H9 (cell line): ENCODE measurements around the gene MAST4. TPM values are rescaled to one million over a fixed set of nuclear protein-coding genes. Genes with fewer than 3 reads are reported as not detected.

ENCODE experiments used
- DNase-seq: peaks from one replicate; pipeline ENCODE4 v3.0.0-alpha.2; 2017
- H2AFZ ChIP-seq: one replicate; pipeline ENCODE4 v1.6.1; 2013; ENCODE audit warnings: mild to moderate bottlenecking, low read length, control low read depth, moderate library complexity
- H2AK5ac ChIP-seq: 2 replicates; pipeline ENCODE4 v1.6.1; 2013; ENCODE audit warnings: low read length, control low read depth, mixed read lengths; ENCODE audit not compliant: insufficient read length
- H2BK120ac ChIP-seq: one replicate; pipeline ENCODE4 v1.6.1; 2013; ENCODE audit warnings: low read depth, mild to moderate bottlenecking, low read length, control low read depth, inconsistent platforms; ENCODE audit not compliant: poor library complexity, severe bottlenecking
- H2BK12ac ChIP-seq: 2 replicates; pipeline ENCODE4 v1.6.1; 2013; ENCODE audit warnings: low read length, control low read depth, mixed read lengths, low read depth; ENCODE audit not compliant: insufficient read length
- H2BK15ac ChIP-seq: 2 replicates; pipeline ENCODE4 v1.6.1; 2013; ENCODE audit warnings: low read depth, low read length, control low read depth
- H2BK20ac ChIP-seq: one replicate; pipeline ENCODE4 v1.6.1; 2013; ENCODE audit warnings: low read depth, mild to moderate bottlenecking, low read length, control low read depth, inconsistent platforms; ENCODE audit not compliant: poor library complexity, severe bottlenecking
- H2BK5ac ChIP-seq: 2 replicates; pipeline ENCODE4 v1.6.1; 2013; ENCODE audit warnings: low read length, control low read depth, mixed read lengths; ENCODE audit not compliant: insufficient read length
- H3K14ac ChIP-seq: 2 replicates; pipeline ENCODE4 v1.6.1; 2013; ENCODE audit warnings: low read length, control low read depth; ENCODE audit not compliant: insufficient read depth
- H3K18ac ChIP-seq: 2 replicates; pipeline ENCODE4 v1.6.1; 2013; ENCODE audit warnings: low read depth, mild to moderate bottlenecking, mixed read lengths, low read length, control low read depth; ENCODE audit not compliant: insufficient read length
- H3K23ac ChIP-seq: 2 replicates; pipeline ENCODE4 v1.6.1; 2013; ENCODE audit warnings: low read length, control low read depth, mixed read lengths, low read depth; ENCODE audit not compliant: insufficient read length
- H3K23me2 ChIP-seq: 2 replicates; pipeline ENCODE4 v1.6.1; 2013; ENCODE audit warnings: low read depth, mild to moderate bottlenecking, mixed read lengths, low read length, control low read depth; ENCODE audit not compliant: insufficient read length, poor library complexity, severe bottlenecking
- H3K27ac ChIP-seq: 2 replicates; pipeline ENCODE4 v1.5.1; 2013; ENCODE audit warnings: low read length, control low read depth, mixed read lengths, low read depth; ENCODE audit not compliant: insufficient read length
- H3K27me3 ChIP-seq: 2 replicates; pipeline ENCODE4 v1.6.1; 2013; ENCODE audit warnings: low read length, control low read depth, inconsistent platforms; ENCODE audit not compliant: insufficient read depth
- H3K4ac ChIP-seq: 2 replicates; pipeline ENCODE4 v1.6.1; 2013; ENCODE audit warnings: low read depth, mild to moderate bottlenecking, control low read depth, inconsistent platforms, low read length, moderate library complexity
- H3K4me1 ChIP-seq: 2 replicates; pipeline ENCODE4 v1.6.1; 2013; ENCODE audit warnings: low read length, control low read depth, inconsistent platforms; ENCODE audit not compliant: insufficient read depth
- H3K4me2 ChIP-seq: 2 replicates; pipeline ENCODE4 v1.6.1; 2013; ENCODE audit warnings: low read length, control low read depth, mixed read lengths; ENCODE audit not compliant: insufficient read length, insufficient read depth
- H3K56ac ChIP-seq: 2 replicates; pipeline ENCODE4 v1.6.1; 2013; ENCODE audit warnings: low read depth, mild to moderate bottlenecking, mixed read lengths, low read length, control low read depth; ENCODE audit not compliant: insufficient read length
- H3K79me1 ChIP-seq: 2 replicates; pipeline ENCODE4 v1.6.1; 2013; ENCODE audit warnings: low read depth, mild to moderate bottlenecking, moderate library complexity, low read length, control low read depth, inconsistent platforms; ENCODE audit not compliant: insufficient read depth, poor library complexity, severe bottlenecking
- H3K79me2 ChIP-seq: 2 replicates; pipeline ENCODE4 v1.6.1; 2013; ENCODE audit warnings: low read length, control low read depth, inconsistent platforms; ENCODE audit not compliant: insufficient read depth
- H3K9ac ChIP-seq: 2 replicates; pipeline ENCODE4 v1.6.1; 2013; ENCODE audit warnings: low read length, control low read depth, mixed read lengths; ENCODE audit not compliant: insufficient read length; ENCODE audit errors: extremely low read depth
- H3K9me3 ChIP-seq: one replicate; pipeline ENCODE4 v1.6.1; 2013; ENCODE audit warnings: low read depth, low read length, inconsistent platforms; ENCODE audit not compliant: control insufficient read depth
- H3T11ph ChIP-seq: one replicate; pipeline ENCODE4 v1.6.1; 2013; ENCODE audit warnings: mild to moderate bottlenecking, low read length, control low read depth, inconsistent platforms
- H4K20me1 ChIP-seq: one replicate; pipeline ENCODE4 v1.6.1; 2013; ENCODE audit not compliant: control insufficient read depth, insufficient read length, insufficient read depth
- H4K5ac ChIP-seq: 2 replicates; pipeline ENCODE4 v1.6.1; 2013; ENCODE audit warnings: low read depth, mild to moderate bottlenecking, mixed read lengths, low read length, control low read depth; ENCODE audit not compliant: insufficient read length
- H4K8ac ChIP-seq: replicated peaks from 2 replicates; pipeline ENCODE4 v1.6.1; 2013; ENCODE audit warnings: low read length, control low read depth, mixed read lengths, low read depth; ENCODE audit not compliant: insufficient read length
- H4K91ac ChIP-seq: 2 replicates; pipeline ENCODE4 v1.6.1; 2013; ENCODE audit warnings: low read depth, mild to moderate bottlenecking, moderate library complexity, mixed read lengths, low read length, control low read depth; ENCODE audit not compliant: insufficient read length
- H3K27ac Mint-ChIP-seq, 3 experiments: 2 replicates in 2 of 3; 3 replicates in 1 of 3; pipeline ENCODE4 v1.8.0; 2020 to 2021; ENCODE audit warnings: mixed read lengths in 3 of 3, mild to moderate bottlenecking in 1 of 3, moderate library complexity in 1 of 3
- H3K27me3 Mint-ChIP-seq: 2 replicates; pipeline ENCODE4 v1.8.0; 2021; ENCODE audit warnings: low read depth, mild to moderate bottlenecking, moderate library complexity, mixed read lengths
- H3K36me3 Mint-ChIP-seq, 3 experiments: 2 replicates in 2 of 3; 3 replicates in 1 of 3; pipeline ENCODE4 v1.8.0; 2020 to 2021; ENCODE audit warnings: low read depth in 3 of 3, mixed read lengths in 3 of 3; ENCODE audit not compliant: insufficient read depth in 1 of 3
- H3K4me1 Mint-ChIP-seq, 2 experiments: 2 replicates each; pipeline ENCODE4 v1.8.0; 2020; ENCODE audit warnings: mixed read lengths in 2 of 2
- H3K4me3 Mint-ChIP-seq, 2 experiments: 2 replicates in 1 of 2; 3 replicates in 1 of 2; pipeline ENCODE4 v1.8.0; 2020 to 2021; ENCODE audit warnings: mild to moderate bottlenecking in 2 of 2, mixed read lengths in 2 of 2, moderate library complexity in 1 of 2
- H3K9me3 Mint-ChIP-seq, 2 experiments: 2 replicates in 1 of 2; 3 replicates in 1 of 2; pipeline ENCODE4 v1.8.0; 2020; ENCODE audit warnings: mild to moderate bottlenecking in 2 of 2, mixed read lengths in 2 of 2, moderate library complexity in 1 of 2
- WGBS: extraction: QIAGEN DNeasy Blood & Tissue Kit; methylation state at CpG from one replicate; pipeline ENCODE4 v1.1.7; 2013; ENCODE audit warnings: missing lambda C conversion rate, low lambda C conversion rate, mixed read lengths; ENCODE audit not compliant: insufficient read length; ENCODE audit errors: extremely low coverage; 5-methylcytosine and 5-hydroxymethylcytosine counted together
- total RNA-seq: library from RNA; stranded (reverse); gene quantifications from 2 replicates; pipeline ENCODE4 v1.2.1, GENCODE V29; 2021
- TF ChIP-seq, protein P1 (sequence below): fragments of 200-600 bp; sonication (generic); conservative IDR thresholded peaks from 3 replicates; pipeline ENCODE4 v1.8.0; 2021; ENCODE audit warnings: antibody characterized with exemption, mild to moderate bottlenecking

The MAST4 gene
- total RNA-seq, 1 experiment from 2014 or later = 3.7 TPM

- no peaks in the 10 kb centered on the region for H3K23me2 ChIP-seq
- no peak overlapping the region for H2BK12ac ChIP-seq
- H3K4me2 ChIP-seq = no peak overlapping the region
- no peak overlapping the region for H3K4ac ChIP-seq
- H3K27me3 ChIP-seq = no peaks in the 10 kb centered on the region
- H3K4me3 Mint-ChIP-seq = no peak overlapping the region
- no peak overlapping the region for H4K5ac ChIP-seq
- no peak overlapping the region for H3K18ac ChIP-seq
- H3K4me1 ChIP-seq = no peaks in the 10 kb centered on the region
- no peak overlapping the region for H2AFZ ChIP-seq
- no peak overlapping the region for H2AK5ac ChIP-seq
- no peaks in the 10 kb centered on the region for H3K27me3 Mint-ChIP-seq
- H2BK120ac ChIP-seq = no peak overlapping the region
- no peak overlapping the region for H2BK20ac ChIP-seq
- no peak overlapping the region for H3K27ac ChIP-seq
- H3K14ac ChIP-seq = no peak overlapping the region
- no peak overlapping the region for H3K27ac Mint-ChIP-seq
- no peaks in the 10 kb centered on the region for H3K36me3 Mint-ChIP-seq
- peaks cover 3 to 6% of the 10 kb centered on the region in 2 experiments; a peak in 3 of 4 replicates for H3K4me1 Mint-ChIP-seq
- H3T11ph ChIP-seq = no peak overlapping the region
- H3K79me2 ChIP-seq = no peaks in the 10 kb centered on the region
- H3K79me1 ChIP-seq = no peaks in the 10 kb centered on the region
- H3K56ac ChIP-seq = no peak overlapping the region
- TF ChIP-seq, protein P1, sequence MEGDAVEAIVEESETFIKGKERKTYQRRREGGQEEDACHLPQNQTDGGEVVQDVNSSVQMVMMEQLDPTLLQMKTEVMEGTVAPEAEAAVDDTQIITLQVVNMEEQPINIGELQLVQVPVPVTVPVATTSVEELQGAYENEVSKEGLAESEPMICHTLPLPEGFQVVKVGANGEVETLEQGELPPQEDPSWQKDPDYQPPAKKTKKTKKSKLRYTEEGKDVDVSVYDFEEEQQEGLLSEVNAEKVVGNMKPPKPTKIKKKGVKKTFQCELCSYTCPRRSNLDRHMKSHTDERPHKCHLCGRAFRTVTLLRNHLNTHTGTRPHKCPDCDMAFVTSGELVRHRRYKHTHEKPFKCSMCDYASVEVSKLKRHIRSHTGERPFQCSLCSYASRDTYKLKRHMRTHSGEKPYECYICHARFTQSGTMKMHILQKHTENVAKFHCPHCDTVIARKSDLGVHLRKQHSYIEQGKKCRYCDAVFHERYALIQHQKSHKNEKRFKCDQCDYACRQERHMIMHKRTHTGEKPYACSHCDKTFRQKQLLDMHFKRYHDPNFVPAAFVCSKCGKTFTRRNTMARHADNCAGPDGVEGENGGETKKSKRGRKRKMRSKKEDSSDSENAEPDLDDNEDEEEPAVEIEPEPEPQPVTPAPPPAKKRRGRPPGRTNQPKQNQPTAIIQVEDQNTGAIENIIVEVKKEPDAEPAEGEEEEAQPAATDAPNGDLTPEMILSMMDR = no peak
- no peaks in the 10 kb centered on the region for H4K20me1 ChIP-seq
- H3K9ac ChIP-seq = no peak overlapping the region
- no peaks in the 10 kb centered on the region for H3K9me3 Mint-ChIP-seq
- no peak overlapping the region for H4K8ac ChIP-seq
- no peak overlapping the region for H2BK5ac ChIP-seq
- no peak for DNase-seq
- H3K9me3 ChIP-seq = no peaks in the 10 kb centered on the region
- no peak overlapping the region for H4K91ac ChIP-seq
- WGBS = no CpG with 5 or more reads among the region's 1 CpG
- H2BK15ac ChIP-seq = no peak overlapping the region
- no peak overlapping the region for H3K23ac ChIP-seq
Measured at GRCh38 chr5:67104859-67105258, 508.7 kb downstream of the MAST4 start.
